Thoracic aorta (tissue), 2 donors: ENCODE measurements around the gene PSAP. TPM values are rescaled to one million over a fixed set of nuclear protein-coding genes. Genes with fewer than 3 reads are reported as not detected.

ENCODE experiments used
- ATAC-seq: fragments of 150-250 bp; one replicate; pipeline ENCODE4 v1.8.0; 2017; ENCODE audit warnings: low read depth; ENCODE audit not compliant: insufficient number of reproducible peaks, low FRiP score
- DNase-seq: peaks from one replicate; pipeline ENCODE4 v3.0.0-alpha.2; 2020; ENCODE audit warnings: low spot score
- H3K27ac ChIP-seq, 2 donors: fragments of 200-600 bp; sonication (generic); 1 replicate in 1 of 2; 2 replicates in 1 of 2; pipeline ENCODE4 v1.5.1; 2016; ENCODE audit warnings: mild to moderate bottlenecking in 2 of 2, moderate library complexity in 2 of 2
- H3K27me3 ChIP-seq: fragments of 200-600 bp; sonication (generic); replicated peaks from 2 replicates; pipeline ENCODE4 v1.6.0; 2016; ENCODE audit warnings: mild to moderate bottlenecking; ENCODE audit not compliant: insufficient read depth
- H3K36me3 ChIP-seq: fragments of 200-600 bp; sonication (generic); one replicate; pipeline ENCODE4 v1.5.1; 2016
- H3K4me1 ChIP-seq, 2 donors: fragments of 200-600 bp; sonication (generic); 1 replicate in 1 of 2; 2 replicates in 1 of 2; pipeline versions ENCODE4 v1.5.1 to v1.6.0; 2016; ENCODE audit warnings: low read depth in 2 of 2, mild to moderate bottlenecking in 1 of 2; ENCODE audit not compliant: control insufficient read depth in 1 of 2
- H3K4me3 ChIP-seq: fragments of 200-600 bp; sonication (generic); 2 replicates; pipeline ENCODE4 v1.5.1; 2016; ENCODE audit warnings: mild to moderate bottlenecking
- H3K9me3 ChIP-seq: fragments of 200-600 bp; sonication (generic); 2 replicates; pipeline ENCODE4 v1.5.1; 2016
- total RNA-seq, 2 donors: library from RNA; depleted of rRNA; stranded (reverse); fragments of >200 nt; gene quantifications; one replicate each; pipeline versions ENCODE4 v1.1.0 to v1.2.3, GENCODE V29; 2016
- TF ChIP-seq, protein P1 (sequence below): fragments of 200-600 bp; sonication (generic); IDR thresholded peaks from one replicate; pipeline ENCODE4 v1.5.1; 2019; ENCODE audit warnings: antibody characterized with exemption

PSAP gene
- total RNA-seq, 2 donors from 2014 or later = 1,091 to 1,135 TPM

DNA sequence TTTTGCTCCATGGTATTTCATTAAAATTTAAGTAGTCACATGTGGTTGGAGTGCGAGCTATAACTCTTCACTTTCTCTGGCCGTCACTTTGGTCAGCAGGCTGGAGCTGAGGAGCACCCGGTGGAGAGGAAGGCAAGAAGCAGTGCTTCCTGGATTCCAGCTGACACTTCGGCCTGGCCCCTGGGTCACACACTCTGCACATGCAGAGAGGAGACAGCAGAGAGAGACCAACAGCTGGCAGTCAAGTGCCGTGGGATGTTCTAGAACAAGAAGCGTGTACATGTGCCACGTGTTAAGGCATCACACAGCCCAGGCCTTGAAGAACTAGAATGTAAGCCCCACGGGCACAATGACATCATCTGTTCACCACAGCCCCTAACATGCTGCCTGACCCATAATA is 30.1 kb downstream of the PSAP start:
- peaks cover 82% of the 10 kb centered on the region for H3K36me3 ChIP-seq
- no peak for ATAC-seq
- H3K27me3 ChIP-seq = no peaks in the 10 kb centered on the region
- H3K4me1 ChIP-seq = no peaks in the 10 kb centered on the region
- H3K9me3 ChIP-seq = no peaks in the 10 kb centered on the region
- DNase-seq = no peak
- TF ChIP-seq, protein P1, sequence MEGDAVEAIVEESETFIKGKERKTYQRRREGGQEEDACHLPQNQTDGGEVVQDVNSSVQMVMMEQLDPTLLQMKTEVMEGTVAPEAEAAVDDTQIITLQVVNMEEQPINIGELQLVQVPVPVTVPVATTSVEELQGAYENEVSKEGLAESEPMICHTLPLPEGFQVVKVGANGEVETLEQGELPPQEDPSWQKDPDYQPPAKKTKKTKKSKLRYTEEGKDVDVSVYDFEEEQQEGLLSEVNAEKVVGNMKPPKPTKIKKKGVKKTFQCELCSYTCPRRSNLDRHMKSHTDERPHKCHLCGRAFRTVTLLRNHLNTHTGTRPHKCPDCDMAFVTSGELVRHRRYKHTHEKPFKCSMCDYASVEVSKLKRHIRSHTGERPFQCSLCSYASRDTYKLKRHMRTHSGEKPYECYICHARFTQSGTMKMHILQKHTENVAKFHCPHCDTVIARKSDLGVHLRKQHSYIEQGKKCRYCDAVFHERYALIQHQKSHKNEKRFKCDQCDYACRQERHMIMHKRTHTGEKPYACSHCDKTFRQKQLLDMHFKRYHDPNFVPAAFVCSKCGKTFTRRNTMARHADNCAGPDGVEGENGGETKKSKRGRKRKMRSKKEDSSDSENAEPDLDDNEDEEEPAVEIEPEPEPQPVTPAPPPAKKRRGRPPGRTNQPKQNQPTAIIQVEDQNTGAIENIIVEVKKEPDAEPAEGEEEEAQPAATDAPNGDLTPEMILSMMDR = no peak
- no peak overlapping the region for H3K4me3 ChIP-seq
- H3K27ac ChIP-seq = no peak overlapping the region

- H3K4me1 ChIP-seq = no peaks in the 10 kb centered on the region
- no peaks in the 10 kb centered on the region for H3K9me3 ChIP-seq
- ATAC-seq (no peak), DNase-seq (no peak)
- peaks cover 77% of the 10 kb centered on the region for H3K36me3 ChIP-seq
- no peak overlapping the region for H3K4me3 ChIP-seq
- TF ChIP-seq, protein P1 = no peak
- no peaks in the 10 kb centered on the region for H3K27me3 ChIP-seq
- H3K27ac ChIP-seq = no peak overlapping the region
These were observed 31.1 kb downstream of the PSAP start for GRCh38 chr10:71819985-71820384.

- no peak for DNase-seq
- peaks cover 72% of the 10 kb centered on the region for H3K36me3 ChIP-seq
These were observed 31.6 kb downstream of the PSAP start for GRCh38 chr10:71819441-71819861.

DNA sequence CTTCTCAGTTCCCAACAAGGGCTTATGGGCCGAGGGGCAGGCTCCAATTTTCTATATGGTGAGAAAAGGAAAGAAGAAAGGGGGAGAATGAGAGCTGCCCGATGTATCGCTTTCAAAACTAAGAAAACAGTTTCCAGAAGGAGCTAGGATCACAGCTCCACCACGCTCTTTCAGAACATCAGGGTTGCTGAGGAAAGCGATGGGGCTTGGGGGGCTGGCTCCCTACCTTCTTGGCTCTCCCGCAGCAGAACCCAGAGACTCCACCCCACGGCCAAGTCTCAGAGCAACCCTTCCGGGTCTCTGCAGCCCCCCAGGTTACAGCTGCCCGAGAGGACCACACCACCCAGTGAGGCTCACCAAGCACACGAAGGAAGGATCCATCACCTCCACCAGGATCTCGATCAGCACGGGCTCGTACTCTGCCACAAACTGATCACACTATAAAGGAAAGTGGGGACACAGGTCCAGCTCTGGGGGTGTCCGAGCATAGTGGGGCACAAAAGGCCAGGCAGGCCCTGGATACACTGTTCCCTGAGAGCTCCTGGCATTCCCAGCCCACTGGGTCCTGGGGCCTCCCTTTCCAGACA is 32.3 kb downstream of the PSAP start:
- no peak overlapping the region for H3K27ac ChIP-seq
- DNase-seq (no peak), ATAC-seq (no peak)
- H3K9me3 ChIP-seq = no peaks in the 10 kb centered on the region
- peaks cover 65% of the 10 kb centered on the region for H3K36me3 ChIP-seq
- H3K27me3 ChIP-seq = no peaks in the 10 kb centered on the region
- H3K4me3 ChIP-seq = no peak overlapping the region
- TF ChIP-seq, protein P1 = no peak
- H3K4me1 ChIP-seq = no peaks in the 10 kb centered on the region

More at GRCh38 chr10:71819441-71819861, 31.6 kb downstream of the PSAP start:
- Histone ChIP-seq H3K4me1 (no peaks in the 10 kb centered on the region), H3K27me3 (no peaks in the 10 kb centered on the region), H3K27ac (no peak overlapping the region), H3K9me3 (no peaks in the 10 kb centered on the region), H3K4me3 (no peak overlapping the region)
- TF ChIP-seq, protein P1 = no peak
- ATAC-seq = no peak

DNA sequence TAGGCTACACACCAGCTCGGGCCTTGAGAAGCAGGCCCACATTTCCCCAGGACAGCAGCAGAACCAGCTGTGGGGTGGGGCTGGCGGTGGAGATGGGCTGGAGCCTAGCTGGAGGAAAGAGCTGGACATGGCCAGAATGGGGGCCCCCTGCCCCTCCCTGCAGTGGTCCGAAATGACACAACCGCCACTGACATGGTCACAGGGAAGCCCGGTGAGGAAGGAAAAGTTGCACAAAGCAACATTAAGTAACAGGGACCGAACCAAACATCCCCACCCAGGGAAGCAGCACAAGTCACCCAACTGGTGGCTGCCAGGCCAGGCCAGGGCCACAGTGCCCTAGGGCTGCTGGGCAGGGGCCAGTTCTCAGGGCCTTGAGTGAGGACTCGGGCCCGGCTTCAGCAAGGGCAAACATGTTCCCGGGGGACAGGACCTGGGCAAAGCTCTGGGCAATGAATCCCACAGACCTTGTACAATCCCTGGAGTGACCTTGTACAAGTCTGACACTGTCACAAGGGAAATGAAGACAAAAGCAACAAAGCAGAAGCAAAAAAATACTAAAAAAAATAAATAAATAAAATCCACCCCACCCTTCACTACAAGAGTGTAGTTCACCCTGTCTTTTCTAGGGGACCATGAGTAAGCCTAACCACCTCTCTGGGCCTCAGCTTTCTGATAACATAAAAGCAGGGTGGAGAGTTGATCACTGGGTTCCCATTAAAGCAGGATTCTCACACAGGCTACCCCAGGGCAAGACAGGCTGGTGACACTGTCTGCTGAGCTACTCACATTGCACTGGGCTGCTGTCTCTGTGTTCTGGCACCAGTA is 33.0 kb downstream of the PSAP start:
- no peaks in the 10 kb centered on the region for H3K9me3 ChIP-seq
- ATAC-seq (no peak), DNase-seq (no peak)
- H3K4me3 ChIP-seq = no peak overlapping the region
- no peak overlapping the region for H3K27ac ChIP-seq
- TF ChIP-seq, protein P1 = no peak
- H3K4me1 ChIP-seq = no peaks in the 10 kb centered on the region
- peaks cover 57% of the 10 kb centered on the region for H3K36me3 ChIP-seq
- H3K27me3 ChIP-seq = no peaks in the 10 kb centered on the region
